T-helper 9 cell (primary cell): ENCODE results near the gene SPECC1.
"Not testable (repeated sequence)": the region's sequence is repeated elsewhere in the genome, so short reads cannot be mapped to it uniquely, and the experiment has no call there.

Source experiments
- DNase-seq: peaks from one replicate; pipeline ENCODE4 v3.0.0-alpha.2; 2020

SPECC1 gene

DNA sequence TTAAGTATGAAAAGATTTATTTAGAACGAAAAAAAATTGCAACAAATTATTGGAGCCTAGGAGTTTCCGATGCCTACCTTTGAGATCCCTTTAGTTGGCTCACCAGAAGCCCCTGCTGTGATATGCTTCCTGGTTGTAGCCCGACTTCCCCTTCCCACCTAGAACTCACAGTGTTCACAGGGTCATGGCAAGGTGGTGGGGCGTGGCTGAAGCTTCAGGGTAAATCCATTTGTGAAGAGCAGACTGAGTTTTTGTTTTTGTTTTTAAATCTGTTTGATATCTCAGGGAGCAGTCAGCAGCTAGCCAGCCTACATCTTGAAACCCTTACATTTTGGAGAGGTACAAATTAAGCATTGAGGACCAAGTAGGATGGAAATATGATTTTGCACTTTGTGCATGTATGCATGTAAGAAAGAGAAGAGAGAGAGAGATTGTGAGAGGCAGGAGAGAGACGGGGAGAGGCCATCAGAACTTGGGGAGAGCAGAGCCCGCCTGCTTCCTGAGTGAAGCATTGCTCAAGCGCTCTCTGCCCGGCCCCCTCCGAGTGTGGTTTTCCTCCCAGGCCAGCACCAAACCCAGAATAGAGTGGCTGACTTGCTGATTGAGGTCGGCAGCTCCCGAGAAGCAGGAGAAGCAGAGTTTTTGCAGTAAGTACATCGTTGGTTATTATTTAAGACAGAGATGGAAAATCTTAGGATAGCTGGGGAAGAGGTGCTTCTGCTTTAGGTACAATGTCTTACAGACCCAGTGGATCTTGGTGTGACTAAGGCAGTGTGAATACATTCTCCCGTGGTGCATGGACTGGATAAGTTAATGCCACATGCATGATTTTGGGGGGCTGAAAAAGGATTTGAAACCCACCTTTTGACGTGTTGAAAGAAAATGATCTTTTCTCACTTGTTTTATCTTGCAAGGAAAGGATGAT lies 64.2 kb downstream of the SPECC1 start:
- DNase-seq: peak; percentile 12

DNA sequence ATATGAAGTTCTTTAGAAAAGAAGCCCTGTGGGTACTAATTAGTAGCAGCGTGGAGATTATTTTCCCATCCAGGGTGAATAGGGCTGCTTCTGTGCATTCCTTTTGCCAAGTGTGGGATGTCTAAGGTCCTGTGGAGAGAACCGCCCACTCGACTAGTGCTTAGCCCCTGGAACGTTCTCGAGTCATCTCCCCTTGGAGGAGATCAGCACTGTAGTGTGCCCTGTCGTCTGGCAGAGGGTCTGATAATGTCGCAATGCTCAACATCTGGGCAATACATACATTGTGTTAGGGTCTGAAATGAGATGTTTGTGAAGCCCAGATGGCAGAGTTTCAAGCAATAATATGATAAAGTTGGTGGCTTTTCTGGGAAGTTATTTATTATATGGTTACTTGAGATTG lies 64.8 kb downstream of the SPECC1 start:
- no peak for DNase-seq

DNA sequence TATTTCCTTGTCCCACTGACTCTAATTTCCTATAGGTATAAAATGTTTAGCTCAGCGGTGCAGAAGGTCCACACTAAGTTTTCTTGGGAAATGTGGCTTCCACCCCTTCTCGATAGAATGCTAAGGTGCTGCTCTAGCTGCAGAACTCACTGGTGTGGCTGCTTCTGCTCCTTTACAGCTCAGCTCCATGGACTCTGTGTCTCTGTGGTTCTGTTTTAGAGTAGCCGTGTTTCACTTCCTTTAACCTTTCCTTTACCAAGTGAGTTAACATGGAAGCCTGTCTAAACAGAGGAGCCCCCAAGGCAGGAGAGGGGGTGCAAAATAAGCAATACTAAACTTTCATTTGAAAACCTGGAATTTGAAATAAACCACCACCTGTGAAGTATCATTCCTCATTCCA lies 65.3 kb downstream of the SPECC1 start:
- DNase-seq: no peak

DNA sequence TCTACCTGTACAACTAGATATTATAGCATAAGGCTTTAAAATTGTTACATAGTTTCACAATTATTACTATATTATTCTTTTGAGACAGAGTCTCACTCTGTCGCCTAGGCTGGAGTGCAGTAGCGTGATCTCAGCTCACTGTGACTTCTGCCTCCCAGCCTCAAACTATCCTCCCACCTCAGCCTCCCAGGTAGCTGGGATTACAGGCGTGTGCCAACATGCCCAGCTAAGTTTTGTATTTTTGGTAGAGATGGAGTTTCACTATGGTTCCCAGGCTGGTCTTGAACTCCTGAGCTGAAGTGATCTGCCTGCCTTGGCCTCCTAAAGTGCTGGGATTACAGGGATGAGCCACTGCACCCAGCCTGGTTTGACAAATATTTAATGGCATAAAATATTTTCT lies 67.0 kb downstream of the SPECC1 start:
- not testable (repeated sequence) for DNase-seq

- DNase-seq: no peak
Observed at GRCh38 chr17:20077978-20078685, 69.0 kb downstream of the SPECC1 start.

- DNase-seq: no peak
Observed at GRCh38 chr17:20080513-20080912, 71.4 kb downstream of the SPECC1 start.

DNA sequence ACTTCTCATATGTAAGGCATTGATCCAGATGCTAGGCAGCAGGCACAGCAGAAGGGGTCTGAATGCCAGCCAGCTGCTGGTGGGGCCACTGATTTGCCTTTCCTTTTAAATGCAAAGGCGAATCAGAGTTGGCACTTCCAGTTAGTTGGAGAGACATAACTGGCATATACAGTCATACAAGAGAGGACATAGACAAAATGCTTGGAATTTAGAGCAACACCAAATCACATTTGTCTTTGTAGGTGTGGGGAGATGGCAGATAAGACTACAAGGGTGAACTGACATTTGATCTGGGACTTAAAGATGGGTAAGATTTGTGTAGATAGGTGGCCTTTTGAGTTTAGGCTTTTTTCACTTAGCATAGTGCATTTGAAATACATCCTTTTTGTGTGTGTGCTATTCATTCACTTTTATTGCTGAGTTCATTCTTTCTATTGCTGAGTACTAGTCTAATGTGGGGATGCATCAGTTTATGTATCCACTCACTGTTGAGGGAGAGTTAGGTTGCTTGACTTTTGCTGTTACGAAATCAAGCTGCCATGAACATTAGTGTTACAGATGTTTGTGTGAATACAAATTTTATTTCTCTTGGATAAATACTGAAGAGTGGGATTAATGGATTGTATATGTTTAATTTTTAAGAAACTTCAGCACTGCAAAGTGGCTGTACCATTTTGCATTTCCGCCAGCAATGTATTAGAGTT lies 74.1 kb downstream of the SPECC1 start:
- DNase-seq: no peak

DNA sequence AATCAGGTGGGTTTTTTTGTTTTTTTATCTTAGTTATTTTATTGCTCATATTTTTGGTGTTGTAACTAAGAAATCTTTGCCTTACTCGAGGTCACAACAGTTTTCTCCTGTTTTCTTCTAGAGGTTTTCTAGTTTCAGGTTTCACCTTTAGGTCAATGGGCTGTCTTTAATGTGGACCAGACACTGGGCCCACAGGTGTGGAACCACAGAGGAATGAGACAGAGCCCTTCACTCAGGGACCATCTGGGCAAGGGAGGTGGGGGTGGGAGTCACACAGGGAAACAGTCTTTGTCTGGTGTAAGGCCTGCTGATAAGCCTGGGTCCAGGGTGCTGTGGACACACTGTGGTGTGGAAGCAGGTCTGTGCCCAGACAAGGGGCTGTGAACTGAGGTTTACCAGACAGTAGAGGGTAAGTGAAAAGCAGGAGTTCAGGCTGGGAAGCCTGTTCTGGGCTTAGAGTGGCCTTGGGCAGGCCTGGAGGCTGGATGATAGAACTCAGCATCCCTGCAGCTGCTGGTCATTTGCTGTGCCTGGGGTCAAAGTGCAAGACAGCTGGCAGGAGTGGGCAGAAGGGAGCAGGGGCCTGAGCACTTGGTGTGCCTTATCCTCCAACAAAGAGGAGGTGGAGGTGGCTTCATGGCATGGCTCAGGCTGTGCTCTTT lies 75.6 kb downstream of the SPECC1 start:
- no peak for DNase-seq

DNA sequence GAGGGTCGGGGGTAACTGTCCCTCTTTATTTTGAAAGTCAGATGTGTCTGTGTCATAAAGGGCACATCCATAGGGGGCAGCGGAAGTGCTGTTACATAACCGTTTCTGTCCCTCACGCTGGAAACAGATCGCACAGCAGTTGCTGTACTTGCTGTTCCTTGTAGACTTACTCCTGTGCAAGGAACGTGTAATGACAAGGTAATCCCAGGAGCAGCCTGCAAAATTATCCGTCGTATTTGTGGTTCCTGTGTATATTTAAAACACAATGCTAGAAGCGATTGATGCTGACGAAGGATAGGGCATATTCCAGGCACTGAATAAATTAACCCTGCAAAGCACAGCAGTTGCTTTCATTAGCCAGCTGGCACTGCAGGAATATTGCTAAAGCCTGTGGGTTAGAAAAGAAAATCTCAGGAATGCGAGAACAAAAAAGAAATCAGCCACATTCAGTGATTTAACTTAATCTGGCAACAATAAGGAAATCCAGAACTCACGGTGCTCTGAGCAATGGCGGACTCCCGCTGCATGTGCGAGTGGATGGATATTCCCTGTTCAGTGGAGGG lies 76.2 kb downstream of the SPECC1 start:
- no peak for DNase-seq

DNA sequence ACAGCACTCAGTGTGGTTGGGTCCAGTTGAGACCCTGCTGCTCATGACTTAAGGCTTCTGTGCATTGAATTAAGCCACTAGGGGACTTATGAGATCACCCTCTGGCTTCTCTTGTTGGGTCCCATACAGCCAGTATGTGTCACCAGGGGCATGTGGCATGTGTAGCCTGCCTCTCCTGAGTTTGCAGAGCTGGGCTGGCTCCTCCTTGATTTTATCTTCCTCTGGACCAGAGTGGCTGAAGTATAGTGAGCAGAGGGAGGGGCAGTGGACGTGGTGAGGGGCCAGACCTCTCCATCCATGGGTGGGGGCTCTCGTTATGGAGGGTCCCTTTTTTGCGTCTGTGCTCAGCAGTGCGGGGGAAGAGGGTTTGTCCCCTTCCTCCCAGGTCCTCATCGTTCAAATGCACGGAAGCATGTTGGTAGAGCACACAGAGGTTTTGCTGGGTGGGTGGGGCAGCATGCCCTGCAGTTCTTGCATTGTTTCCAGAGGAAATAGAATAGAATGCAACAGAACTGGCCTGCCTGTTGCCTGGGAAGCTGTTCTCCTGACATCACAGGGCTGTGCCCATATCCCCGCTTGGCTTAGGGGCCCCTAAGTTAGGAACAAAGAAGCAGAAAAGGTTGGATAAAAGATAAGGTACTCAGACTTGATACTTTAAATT lies 77.4 kb downstream of the SPECC1 start:
- DNase-seq: no peak

DNA sequence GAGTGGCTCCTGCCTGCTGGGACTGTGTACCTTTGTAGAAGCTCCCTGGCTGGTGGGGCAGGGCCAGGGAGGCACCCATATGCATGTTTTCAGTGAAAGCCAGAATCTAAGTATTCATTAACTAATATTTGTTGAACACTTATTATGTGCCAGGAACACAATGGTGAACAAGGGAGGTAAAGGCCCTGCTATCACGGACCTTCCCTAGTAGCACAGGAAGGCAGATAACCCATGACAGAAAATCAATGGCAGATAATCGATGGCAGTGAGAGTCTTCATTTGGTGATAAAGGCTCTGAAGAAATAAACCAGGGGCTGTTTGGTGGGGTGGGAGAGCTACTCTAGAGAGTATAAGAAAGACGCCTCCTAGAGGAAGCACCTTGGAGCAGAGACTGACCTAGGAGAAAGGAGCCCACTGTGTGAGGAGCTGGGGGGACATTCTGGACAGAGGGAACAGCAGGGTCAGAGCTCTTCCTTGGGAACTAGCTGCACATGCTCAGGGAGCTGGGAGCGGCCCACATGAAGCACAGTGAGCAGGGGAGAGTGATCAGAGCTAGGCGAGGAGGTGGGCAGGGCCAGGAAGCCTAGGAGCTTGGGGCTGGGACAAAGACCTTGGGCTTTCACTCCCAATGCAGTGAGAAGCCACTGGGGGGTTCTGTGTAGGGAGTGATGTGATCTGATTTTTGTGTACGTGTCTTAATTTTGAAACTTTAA lies 78.5 kb downstream of the SPECC1 start:
- DNase-seq: no peak

- DNase-seq: no peak
Observed at GRCh38 chr17:20089756-20090547, 80.8 kb downstream of the SPECC1 start.

- no peak for DNase-seq
Observed at GRCh38 chr17:20091174-20092029, 82.2 kb downstream of the SPECC1 start.

GRCh38 chr17:20092261-20092867 lies 83.2 kb downstream of the SPECC1 start:
- no peak for DNase-seq

- no peak for DNase-seq
Observed at GRCh38 chr17:20092973-20093626, 83.9 kb downstream of the SPECC1 start.

- no peak for DNase-seq
Observed at GRCh38 chr17:20094777-20095176, 85.6 kb downstream of the SPECC1 start.

GRCh38 chr17:20095336-20096080 lies 86.3 kb downstream of the SPECC1 start:
- no peak for DNase-seq

DNA sequence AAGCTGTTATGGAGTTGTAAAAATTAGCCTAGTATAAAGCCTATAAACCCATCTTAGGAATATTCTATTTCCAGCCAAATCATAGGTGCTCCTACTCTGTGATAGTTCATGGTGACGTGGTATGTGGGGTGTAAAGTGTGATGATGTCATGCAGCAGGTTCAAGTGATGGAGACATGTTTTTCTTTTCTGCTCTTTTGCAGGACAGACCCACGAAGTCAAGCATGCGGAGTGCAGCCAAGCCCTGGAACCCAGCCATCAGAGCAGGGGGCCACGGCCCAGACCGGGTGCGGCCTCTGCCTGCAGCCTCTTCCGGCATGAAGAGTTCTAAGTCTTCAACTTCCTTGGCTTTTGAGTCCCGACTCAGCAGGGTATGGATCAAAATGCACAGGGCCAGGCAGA lies 87.3 kb downstream of the SPECC1 start:
- DNase-seq: no peak
